GM12878 (cell line): ENCODE results near the gene TMEM72. TPM values are rescaled to one million over a fixed set of nuclear protein-coding genes. Genes with fewer than 3 reads are reported as not detected.

Source experiments
- ATAC-seq: fragments of 200-7000 bp; cut with Tn5 transposase; 3 replicates; pipeline ENCODE4 v1.9.1; 2020; ENCODE audit warnings: mild to moderate bottlenecking, moderate library complexity
- BruUV-seq: library from RNA; stranded (reverse); fragments of 400-500 nt; replicated peaks from 2 replicates; lab custom pipeline; 2021; lab: Mats Ljungman, UMichigan
- CTCF ChIA-PET: fragments of 300-600 bp; sonication (Branson Sonifier 250); formaldehyde crosslinking; extraction: SDS; loops from one replicate; lab custom pipeline; 2021; ENCODE audit warnings: inconsistent platforms; lab: Yijun Ruan, JAX
- POLR2A ChIA-PET: fragments of 350-600 bp; formaldehyde crosslinking; extraction: SDS; loops from one replicate; lab custom pipeline; 2021; ENCODE audit warnings: inconsistent platforms; lab: Charles Lee
- RAD21 ChIA-PET: fragments of 300-600 bp; sonication (Branson Sonifier 250); formaldehyde crosslinking; loops from one replicate; lab custom pipeline; 2023; ENCODE audit warnings: antibody characterized with exemption; ENCODE audit not compliant: unreplicated experiment; lab: Charles Lee
- SMC1A ChIA-PET: fragments of 300-600 bp; sonication (Branson Sonifier 250); formaldehyde crosslinking; loops from one replicate; lab custom pipeline; 2023; ENCODE audit not compliant: unreplicated experiment, uncharacterized antibody; lab: Charles Lee
- DNase-seq: peaks from one replicate; pipeline ENCODE4 v3.0.0-alpha.2; 2011; ENCODE audit warnings: low read depth, low spot score
- FAIRE-seq: peaks from 3 replicates; lab custom pipeline; 2011; peaks lifted over from hg19 to GRCh38; lab: Jason Lieb, UNC
- H2AFZ ChIP-seq: 2 replicates; pipeline ENCODE4 v1.6.0; 2011; ENCODE audit warnings: low read depth, low read length, control low read depth; ENCODE audit not compliant: control insufficient read depth
- H3K27ac ChIP-seq: 2 replicates; pipeline ENCODE4 v1.5.1; 2011; ENCODE audit warnings: control low read depth; ENCODE audit not compliant: control insufficient read depth, insufficient read depth
- H3K27me3 ChIP-seq, 2 experiments: replicated peaks in 1 of 2; 2 replicates each; pipeline versions ENCODE4 v1.6.0 to v1.6.1; 2011; ENCODE audit warnings: low read length in 1 of 2; ENCODE audit not compliant: control insufficient read depth in 2 of 2, insufficient read depth in 2 of 2
- H3K36me3 ChIP-seq, 2 experiments: 2 replicates each; pipeline ENCODE4 v1.5.1; 2011; ENCODE audit warnings: low read length in 1 of 2; ENCODE audit not compliant: control insufficient read depth in 2 of 2, insufficient read depth in 2 of 2
- H3K4me1 ChIP-seq: 2 replicates; pipeline ENCODE4 v1.6.1; 2011; ENCODE audit warnings: mild to moderate bottlenecking, low read length, moderate library complexity, mixed read lengths; ENCODE audit not compliant: control insufficient read depth, insufficient read depth
- H3K4me2 ChIP-seq: 2 replicates; pipeline ENCODE4 v1.6.0; 2011; ENCODE audit warnings: control low read depth; ENCODE audit not compliant: control insufficient read depth, insufficient read depth
- H3K4me3 ChIP-seq: fragments of 200-600 bp; sonication (generic); 2 replicates; pipeline ENCODE4 v1.5.1; 2016
- H3K79me2 ChIP-seq: 2 replicates; pipeline ENCODE4 v1.6.0; 2011; ENCODE audit warnings: low read length; ENCODE audit not compliant: control insufficient read depth, insufficient read depth
- H3K9ac ChIP-seq: 2 replicates; pipeline ENCODE4 v1.8.0; 2011; ENCODE audit warnings: low read length, control low read depth, mixed read lengths; ENCODE audit not compliant: control insufficient read depth, insufficient read depth
- H3K9me3 ChIP-seq: replicated peaks from 3 replicates; pipeline ENCODE4 v1.5.1; 2011; ENCODE audit warnings: mild to moderate bottlenecking, low read length; ENCODE audit not compliant: control insufficient read depth, insufficient read depth
- H4K20me1 ChIP-seq: 2 replicates; pipeline ENCODE4 v1.6.0; 2011; ENCODE audit not compliant: control insufficient read depth, insufficient read depth
- E4F1 ChIP-seq: fragments of 450-650 bp; IDR thresholded peaks from 2 replicates; pipeline ENCODE4 v1.6.1; 2018; ENCODE audit warnings: borderline replicate concordance, mild to moderate bottlenecking; ENCODE audit not compliant: partially characterized antibody
- RUNX3 ChIP-seq: IDR thresholded peaks from 2 replicates; pipeline ENCODE4 v1.6.1; 2012; ENCODE audit warnings: low read length, inconsistent platforms
- WGBS: methylation state at CpG from one replicate; pipeline ENCODE4 v1.1.6; 2016; ENCODE audit warnings: low lambda C conversion rate; ENCODE audit not compliant: insufficient replicate concordance, insufficient coverage; ENCODE audit errors: missing lambda C conversion rate; 5-methylcytosine and 5-hydroxymethylcytosine counted together
- in situ Hi-C: fragments of 300-500 bp; cut with MboI; formaldehyde crosslinking; loops from 9 replicates; pipeline ENCODE4 v1.14.3; 2018; ENCODE audit warnings: mixed read lengths
- intact Hi-C: fragments of 100-400 bp; cut with micrococcal nuclease; formaldehyde crosslinking; loops from one replicate; pipeline ENCODE4 v1.14.2; 2022; ENCODE audit not compliant: unreplicated experiment
- polyA plus RNA-seq, 11 experiments: library from polyadenylated mRNA; depleted of rRNA in 4 of 11; unstranded in 6 of 11; stranded (reverse) in 5 of 11; fragments of >200 nt; fragmentation: Nextera tagmentation in 4 of 11; fragmentation: Illumina TruSeq in 1 of 11; extraction: Ambion mirVana in 4 of 11; extraction: Trizol in 1 of 11; gene quantifications; 1 replicate in 1 of 11; 2 replicates in 10 of 11; pipeline versions ENCODE4 v1.2.1 to v1.2.3, GENCODE V29; 2011 to 2016; ENCODE audit warnings: inconsistent platforms in 2 of 11, missing spikeins in 2 of 11, low read depth in 1 of 11
- total RNA-seq, 4 experiments: library from RNA; depleted of rRNA in 3 of 4; stranded (reverse); fragments of >200 nt in 3 of 4; fragmentation: Illumina TruSeq in 1 of 4; extraction: Trizol in 1 of 4; gene quantifications; 2 replicates each; pipeline versions ENCODE4 v1.2.1 to v1.2.3, GENCODE V29; 2013 to 2021

The TMEM72 gene
- total and polyA plus RNA-seq, 10 of the 15 experiments (the other 5 are each of a cell fraction or from before 2014, with no cell fraction given) = 0.12 TPM; not detected in 9

- Histone ChIP-seq H3K9me3 (peaks cover 7% of the 10 kb centered on the region), H4K20me1 (no peaks in the 10 kb centered on the region), H3K36me3 (no peaks in the 10 kb centered on the region), H3K4me2 (peak overlapping the region; percentile 62), H3K79me2 (no peaks in the 10 kb centered on the region), H3K27ac (peak overlapping the region; percentile 57), H3K4me3 (no peak overlapping the region), H3K27me3 (no peaks in the 10 kb centered on the region), H3K4me1 (peaks cover 51% of the 10 kb centered on the region), H2AFZ (no peak overlapping the region), H3K9ac (no peak overlapping the region)
- no TSS peak for BruUV-seq
- POLR2A ChIA-PET = interaction anchor here (1.0 to 8.5 kb wide), 4 partner anchors 14 to 27 kb away, joined by 4 to 174 read pairs (median 12); partner anchors contain the start of gene RASSF4
- DNase-seq (no peak), ATAC-seq (peak; percentile 8; the same call in 2 of the 3 replicates), FAIRE-seq (no peak)
- 24% methylated on average over 5 of the region's 5 CpGs for WGBS
- intact Hi-C loops (loop anchor here (1.0 kb wide), 1 partner anchor 9 kb away; no protein-coding TSS in a partner anchor), in situ Hi-C loops (no loop called here)
- CTCF ChIA-PET = interaction anchor here (1.1 to 6.8 kb wide), 8 partner anchors 9 to 88 kb away, joined by 3 to 80 read pairs (median 6); partner anchors contain the start of gene RASSF4
- RAD21 ChIA-PET = interaction anchor here (1.0 to 7.5 kb wide), 6 partner anchors 10 to 24 kb away, joined by 3 to 60 read pairs (median 35); partner anchors contain the start of gene RASSF4
- SMC1A ChIA-PET = interaction anchor here (0.9 to 8.4 kb wide), 8 partner anchors 10 to 43 kb away, joined by 3 to 147 read pairs (median 8); partner anchors contain the start of genes DEPP1 and RASSF4
- no peak for TF ChIP-seq E4F1
- TF ChIP-seq RUNX3 = 0 out of 2 replicates have a peak, but pooled peaks have one; percentile 52
Observed at GRCh38 chr10:44949127-44949802, 38.1 kb downstream of the TMEM72 start.
